ENCODE measurements around the gene CSF1R.

DNA sequence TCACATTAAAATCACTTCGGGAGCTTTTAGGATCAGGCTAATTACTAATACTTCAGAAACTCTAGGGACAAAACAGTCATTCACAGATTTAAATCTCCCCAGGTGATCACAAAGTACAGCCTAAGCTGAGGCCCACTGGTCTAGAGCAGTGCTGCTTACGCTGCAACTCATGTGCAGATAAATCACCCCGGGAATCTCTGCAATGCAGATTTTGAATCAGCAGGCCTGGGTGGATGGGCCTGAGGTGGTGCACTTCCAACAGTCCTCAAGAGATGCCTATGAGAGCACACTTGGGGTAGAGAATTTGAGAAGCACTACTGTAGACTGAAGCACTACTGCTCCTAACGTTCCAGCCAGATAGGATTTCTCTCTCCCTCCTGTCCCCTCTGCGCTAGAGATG is 28.4 kb downstream of the CSF1R start:
- TF ChIP-seq, protein P1, sequence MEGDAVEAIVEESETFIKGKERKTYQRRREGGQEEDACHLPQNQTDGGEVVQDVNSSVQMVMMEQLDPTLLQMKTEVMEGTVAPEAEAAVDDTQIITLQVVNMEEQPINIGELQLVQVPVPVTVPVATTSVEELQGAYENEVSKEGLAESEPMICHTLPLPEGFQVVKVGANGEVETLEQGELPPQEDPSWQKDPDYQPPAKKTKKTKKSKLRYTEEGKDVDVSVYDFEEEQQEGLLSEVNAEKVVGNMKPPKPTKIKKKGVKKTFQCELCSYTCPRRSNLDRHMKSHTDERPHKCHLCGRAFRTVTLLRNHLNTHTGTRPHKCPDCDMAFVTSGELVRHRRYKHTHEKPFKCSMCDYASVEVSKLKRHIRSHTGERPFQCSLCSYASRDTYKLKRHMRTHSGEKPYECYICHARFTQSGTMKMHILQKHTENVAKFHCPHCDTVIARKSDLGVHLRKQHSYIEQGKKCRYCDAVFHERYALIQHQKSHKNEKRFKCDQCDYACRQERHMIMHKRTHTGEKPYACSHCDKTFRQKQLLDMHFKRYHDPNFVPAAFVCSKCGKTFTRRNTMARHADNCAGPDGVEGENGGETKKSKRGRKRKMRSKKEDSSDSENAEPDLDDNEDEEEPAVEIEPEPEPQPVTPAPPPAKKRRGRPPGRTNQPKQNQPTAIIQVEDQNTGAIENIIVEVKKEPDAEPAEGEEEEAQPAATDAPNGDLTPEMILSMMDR (IDR thresholded peaks at IDR 0.05): no peak
- no peak for TF ChIP-seq RFX5 (IDR thresholded peaks at IDR 0.05)
- no peak for TF ChIP-seq FOSL2 (IDR thresholded peaks at IDR 0.05)
- no peak for TF ChIP-seq FOSL2 (CRISPR knock-in tag; IDR thresholded peaks at IDR 0.05)
- no peak for TF ChIP-seq POLR2A (IDR thresholded peaks at IDR 0.05; ENCODE audit: low read length)
- TF ChIP-seq, protein P2, sequence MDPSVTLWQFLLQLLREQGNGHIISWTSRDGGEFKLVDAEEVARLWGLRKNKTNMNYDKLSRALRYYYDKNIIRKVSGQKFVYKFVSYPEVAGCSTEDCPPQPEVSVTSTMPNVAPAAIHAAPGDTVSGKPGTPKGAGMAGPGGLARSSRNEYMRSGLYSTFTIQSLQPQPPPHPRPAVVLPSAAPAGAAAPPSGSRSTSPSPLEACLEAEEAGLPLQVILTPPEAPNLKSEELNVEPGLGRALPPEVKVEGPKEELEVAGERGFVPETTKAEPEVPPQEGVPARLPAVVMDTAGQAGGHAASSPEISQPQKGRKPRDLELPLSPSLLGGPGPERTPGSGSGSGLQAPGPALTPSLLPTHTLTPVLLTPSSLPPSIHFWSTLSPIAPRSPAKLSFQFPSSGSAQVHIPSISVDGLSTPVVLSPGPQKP (IDR thresholded peaks at IDR 0.05; ENCODE audit: low read depth, low read length): no peak
- TF ChIP-seq, protein P3, sequence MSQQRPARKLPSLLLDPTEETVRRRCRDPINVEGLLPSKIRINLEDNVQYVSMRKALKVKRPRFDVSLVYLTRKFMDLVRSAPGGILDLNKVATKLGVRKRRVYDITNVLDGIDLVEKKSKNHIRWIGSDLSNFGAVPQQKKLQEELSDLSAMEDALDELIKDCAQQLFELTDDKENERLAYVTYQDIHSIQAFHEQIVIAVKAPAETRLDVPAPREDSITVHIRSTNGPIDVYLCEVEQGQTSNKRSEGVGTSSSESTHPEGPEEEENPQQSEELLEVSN (IDR thresholded peaks at IDR 0.05; ENCODE audit: borderline replicate concordance, low read depth): no peak
- TF ChIP-seq RAD21 (conservative IDR thresholded peaks at IDR 0.05 in 1 of 2, IDR thresholded peaks at IDR 0.05 in 1 of 2): no peak
- TF ChIP-seq BHLHE40 (IDR thresholded peaks at IDR 0.05; ENCODE audit: low read depth, low read length): no peak
- TF ChIP-seq SMC3 (IDR thresholded peaks at IDR 0.05): no peak

All from A549 (cell line).